ENCODE results near the gene PRSS48.
"Not testable (repeated sequence)": the region's sequence is repeated elsewhere in the genome, so short reads cannot be mapped to it uniquely, and the experiment has no call there.

The PRSS48 gene

DNA sequence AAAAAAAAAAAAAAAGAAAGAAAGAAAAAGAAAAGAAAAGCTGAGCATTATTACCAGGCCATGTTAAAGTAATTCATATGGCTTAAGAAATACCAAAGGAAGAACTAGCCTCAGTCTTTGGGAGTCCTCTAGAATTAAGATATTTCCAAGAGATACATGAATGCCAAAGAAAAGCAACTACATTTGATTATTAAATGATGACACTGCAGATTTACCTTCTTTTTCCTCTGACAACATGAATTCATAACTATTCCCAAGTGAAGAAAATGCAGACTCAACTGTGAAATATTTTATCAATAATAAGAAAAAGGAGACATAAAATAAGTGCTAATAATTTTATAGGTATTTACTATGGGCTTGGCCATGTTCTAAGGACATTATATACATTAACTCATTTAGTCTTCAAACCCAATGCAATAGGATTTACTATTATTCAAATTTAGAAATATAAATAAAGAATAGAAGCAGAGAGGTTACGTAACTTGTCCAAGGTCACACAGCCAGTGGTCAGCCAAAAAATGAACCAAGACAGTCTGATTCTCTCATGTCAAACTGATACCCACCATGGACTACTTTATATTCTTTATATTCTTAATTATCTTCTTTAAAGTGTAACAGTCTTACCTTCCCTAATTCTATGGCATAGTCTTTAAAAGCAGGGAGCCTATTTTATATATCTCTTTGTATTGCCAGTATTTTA, 41.5 kb downstream of the PRSS48 start:
- no peak for DNase-seq (ENCODE audit: low read depth)

DNA sequence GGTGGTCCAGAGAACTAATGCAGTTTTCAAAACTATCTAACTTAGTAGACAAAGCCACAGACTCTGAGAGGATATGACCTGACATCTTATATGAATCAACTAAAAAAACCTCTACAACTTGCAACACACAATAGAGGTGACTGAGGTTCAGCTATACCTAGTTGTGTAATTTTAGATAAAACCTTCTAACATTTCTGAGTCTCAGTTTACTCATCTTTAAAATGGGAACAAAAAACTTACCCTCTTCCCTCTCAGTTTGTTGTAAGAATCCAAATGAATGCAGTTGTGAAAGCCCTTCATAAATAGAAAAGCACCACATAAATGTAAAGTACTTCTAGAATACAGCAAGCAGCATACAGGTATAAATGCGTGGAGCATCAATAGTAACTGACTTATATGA, 42.5 kb downstream of the PRSS48 start:
- no peak for DNase-seq (ENCODE audit: low read depth)

DNA sequence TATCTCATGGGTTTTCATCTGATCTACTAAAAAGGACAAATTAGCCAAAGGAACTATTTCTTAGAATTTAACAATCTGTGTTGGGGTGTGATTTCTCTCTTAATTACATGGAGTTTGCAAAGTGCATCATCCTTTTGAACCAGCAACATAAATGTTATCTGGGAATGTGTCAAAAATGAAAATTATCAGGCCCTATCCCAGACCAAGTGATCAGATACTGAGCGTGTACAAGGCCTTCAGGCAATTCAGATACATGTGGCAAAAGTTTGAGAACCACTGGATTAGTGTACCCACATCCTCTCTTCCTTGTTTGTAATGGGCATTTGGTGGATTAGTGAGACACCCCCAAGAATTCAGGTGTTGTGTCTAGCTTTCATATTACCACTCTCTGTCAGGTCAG, 44.6 kb downstream of the PRSS48 start:
- DNase-seq (ENCODE audit: low read depth) = no peak

DNA sequence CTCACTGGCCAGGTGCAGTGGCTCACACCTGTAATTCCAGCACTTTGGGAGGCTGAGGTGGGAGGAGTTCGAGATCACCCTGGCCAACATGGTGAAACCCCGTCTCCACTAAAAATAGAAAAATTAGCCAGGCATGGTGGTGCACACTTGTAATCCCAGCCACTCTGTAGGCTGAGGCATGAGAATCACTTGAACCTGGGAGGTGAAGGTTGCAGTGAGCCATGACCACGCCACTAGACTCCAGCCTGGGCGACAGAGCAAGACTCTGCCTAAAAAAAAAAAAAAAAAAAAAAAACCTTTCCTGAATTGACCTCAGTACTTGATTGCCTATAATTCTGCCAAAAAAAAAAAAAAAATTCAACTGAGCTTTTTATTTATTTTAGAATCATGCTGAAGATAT, 45.2 kb downstream of the PRSS48 start:
- DNase-seq (ENCODE audit: low read depth) = not testable (repeated sequence)

DNA sequence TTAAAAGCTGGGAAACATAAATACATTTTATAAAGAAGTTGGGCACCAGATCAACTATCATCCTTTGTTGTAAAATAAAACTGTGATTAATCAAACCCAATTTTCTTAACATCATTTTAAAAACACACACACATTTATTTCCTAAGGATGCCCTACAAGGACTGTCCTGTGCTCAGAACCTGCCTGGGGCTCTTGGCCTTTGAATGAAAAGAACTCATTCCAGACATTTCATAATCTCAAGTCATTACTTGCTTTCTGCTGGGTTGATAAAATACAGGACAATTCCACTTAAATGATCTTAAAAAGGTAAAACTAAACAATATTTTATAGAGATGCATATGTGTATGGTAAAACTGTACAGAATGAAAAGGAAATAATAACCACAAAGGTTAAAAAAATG, 45.6 kb downstream of the PRSS48 start:
- DNase-seq (ENCODE audit: low read depth) = no peak

DNA sequence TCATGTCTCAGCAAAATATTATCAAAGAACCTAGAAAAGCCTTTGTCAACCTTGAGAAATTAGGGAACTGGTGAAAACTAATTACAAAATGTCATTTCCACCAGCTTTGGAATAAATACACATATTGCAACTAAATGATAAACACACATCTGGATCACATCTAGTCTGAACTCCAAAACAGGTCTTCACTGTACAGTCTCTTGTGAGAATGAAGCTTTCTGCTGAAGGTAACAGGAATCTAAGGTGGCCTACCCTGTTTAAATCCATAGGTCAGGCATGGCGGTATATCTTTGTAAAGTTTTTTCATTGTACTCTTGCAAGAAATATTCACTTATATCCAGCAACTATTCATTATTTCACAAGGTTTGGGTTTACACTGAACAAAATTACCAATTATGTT, 46.7 kb downstream of the PRSS48 start:
- DNase-seq (ENCODE audit: low read depth) = no peak

DNA sequence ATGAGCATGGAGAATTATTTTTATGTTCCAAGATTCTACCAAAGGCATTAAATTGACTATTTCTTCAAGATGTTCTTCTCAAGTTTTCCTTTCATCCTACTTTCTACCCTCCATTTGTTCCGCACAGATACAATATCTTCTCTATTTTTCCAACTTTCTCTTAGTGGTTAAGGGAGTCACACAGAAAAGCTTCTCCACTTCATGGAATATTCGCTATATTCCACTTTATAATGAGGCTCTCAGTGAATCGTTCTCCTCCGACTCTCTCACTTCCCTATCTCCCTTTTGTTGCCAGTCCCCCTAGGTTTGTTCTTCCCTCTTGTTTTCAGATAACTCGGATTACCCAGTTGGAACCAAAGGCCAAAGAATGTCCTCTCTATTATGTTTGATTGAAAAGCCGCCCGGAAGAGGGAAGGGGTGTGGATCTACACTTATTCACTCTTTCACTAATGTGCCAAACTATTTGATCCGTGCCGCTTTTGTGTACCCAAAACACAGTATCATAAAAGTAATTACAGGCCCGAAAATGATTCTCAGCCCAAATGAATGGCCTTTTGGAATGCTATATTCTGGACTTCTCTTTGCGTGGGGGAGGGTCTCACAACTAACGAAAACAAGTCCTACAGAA, 47.3 kb downstream of the PRSS48 start:
- DNase-seq (ENCODE audit: low read depth) = no peak

DNA sequence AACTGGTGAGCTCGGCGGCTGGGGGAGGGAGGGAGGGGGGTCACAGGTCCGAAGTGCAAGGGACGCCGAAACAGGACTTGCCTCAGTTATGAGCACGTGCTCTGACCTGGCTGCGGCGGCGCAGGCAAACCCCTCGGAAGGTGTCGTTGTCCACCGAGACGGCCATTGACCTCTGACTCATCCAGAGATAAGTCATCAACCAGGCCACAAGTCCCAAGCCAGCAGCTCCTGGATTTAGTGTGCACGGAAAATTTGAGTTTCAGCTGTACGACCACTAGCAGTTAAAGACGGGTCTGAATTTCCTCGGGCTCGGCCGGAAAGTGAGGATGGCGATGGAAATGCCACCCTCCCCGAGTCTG, 47.8 kb downstream of the PRSS48 start:
- DNase-seq (ENCODE audit: low read depth) = no peak

DNA sequence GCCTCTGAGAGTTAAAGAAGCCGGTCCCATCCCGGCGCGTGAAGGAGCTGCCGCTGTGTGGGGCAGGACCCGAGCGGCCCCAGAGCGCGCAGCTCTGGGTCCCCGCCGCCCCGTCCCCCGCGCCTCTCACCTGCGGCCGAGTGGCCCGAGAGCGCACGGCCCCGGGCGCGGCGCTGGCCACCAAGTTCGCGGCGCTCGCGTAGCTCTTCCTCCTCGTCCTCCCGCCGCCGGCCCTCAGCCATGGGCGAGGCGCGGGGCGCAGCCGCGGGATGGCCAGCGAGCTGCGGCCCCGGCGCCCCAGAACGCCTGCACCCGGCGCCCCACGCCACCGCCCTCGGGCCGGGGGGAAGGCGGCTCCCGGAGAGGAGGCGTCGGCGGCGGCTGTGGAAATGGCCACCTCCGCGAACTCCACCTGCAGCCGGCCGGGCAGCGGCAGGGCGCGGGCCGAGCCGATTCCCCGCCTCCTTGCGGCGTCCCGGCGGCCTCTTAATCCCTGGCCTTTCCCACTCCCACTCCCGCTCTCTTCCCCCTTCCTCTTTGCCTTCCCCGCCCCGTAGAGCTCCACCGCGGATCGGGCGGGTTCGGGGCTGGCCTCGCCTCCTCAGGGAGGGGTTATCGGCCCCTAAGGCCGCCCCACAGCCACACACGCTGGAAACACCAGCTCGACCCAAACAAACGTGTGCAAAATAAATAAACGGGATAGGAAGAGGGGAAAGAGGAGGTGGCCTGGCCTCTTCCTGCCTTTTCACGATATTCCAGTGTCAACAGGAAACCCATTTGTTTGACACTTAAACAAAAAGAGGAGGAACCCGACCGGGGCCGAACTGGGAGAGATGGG, 48.4 kb downstream of the PRSS48 start, which contains the start of gene SH3D19:
TSS of gene SH3D19 (minus strand) at position 495 of the 838 bp plus-strand sequence. CDS start at position 242, 253 bp downstream.
- DNase-seq (ENCODE audit: low read depth) = no peak

DNA sequence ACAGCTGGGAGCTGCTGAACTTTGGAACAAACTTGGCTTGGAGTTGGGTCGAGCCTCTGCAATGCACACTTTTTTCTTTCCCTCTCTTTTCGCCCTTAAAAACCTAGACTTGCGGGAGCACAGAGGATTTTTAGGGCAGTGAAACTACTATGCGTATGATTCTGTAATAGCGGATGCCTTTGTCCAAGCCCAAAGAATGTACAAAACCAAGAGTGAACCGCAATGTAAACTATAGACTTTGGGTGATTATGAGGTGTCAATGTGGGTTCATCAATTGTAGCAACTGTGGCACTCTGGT, 48.9 kb downstream of the PRSS48 start:
- no peak for DNase-seq (ENCODE audit: low read depth)

DNA sequence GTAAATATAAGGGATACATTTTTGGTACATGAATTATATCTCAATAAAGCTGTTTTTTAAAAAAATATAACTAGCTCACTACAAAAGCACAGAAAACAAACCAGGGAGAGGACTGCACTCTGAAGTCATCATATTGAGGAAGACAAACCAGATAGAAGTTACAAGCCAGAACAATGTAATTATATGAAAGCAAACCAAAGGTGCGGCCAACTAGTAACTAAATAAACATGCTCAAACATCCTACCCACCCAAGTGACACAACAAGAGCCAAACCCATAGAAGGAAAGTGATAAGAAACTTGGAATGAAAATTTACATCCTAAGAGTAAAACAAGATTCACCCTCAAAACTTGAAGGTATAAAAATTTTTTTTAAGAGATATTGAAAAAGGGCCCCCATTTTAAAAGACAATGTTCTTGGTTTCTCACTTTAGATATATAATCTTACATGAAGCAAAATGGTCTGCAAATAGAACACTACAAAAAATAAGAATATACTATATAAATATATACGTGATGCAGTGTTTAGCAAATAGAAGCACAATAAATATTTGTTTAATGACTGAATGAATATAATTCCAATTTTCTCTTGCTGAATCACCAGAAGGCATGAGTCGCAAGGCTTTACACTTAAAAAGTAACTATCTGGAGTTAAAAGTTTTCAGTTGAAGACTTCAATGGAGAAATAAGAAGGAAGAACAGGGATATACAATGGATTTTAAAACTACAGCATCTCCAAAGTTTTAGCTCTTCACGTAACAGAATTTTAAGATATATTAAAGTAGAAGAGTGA, 52.5 kb downstream of the PRSS48 start:
- DNase-seq (ENCODE audit: low read depth) = no peak

DNA sequence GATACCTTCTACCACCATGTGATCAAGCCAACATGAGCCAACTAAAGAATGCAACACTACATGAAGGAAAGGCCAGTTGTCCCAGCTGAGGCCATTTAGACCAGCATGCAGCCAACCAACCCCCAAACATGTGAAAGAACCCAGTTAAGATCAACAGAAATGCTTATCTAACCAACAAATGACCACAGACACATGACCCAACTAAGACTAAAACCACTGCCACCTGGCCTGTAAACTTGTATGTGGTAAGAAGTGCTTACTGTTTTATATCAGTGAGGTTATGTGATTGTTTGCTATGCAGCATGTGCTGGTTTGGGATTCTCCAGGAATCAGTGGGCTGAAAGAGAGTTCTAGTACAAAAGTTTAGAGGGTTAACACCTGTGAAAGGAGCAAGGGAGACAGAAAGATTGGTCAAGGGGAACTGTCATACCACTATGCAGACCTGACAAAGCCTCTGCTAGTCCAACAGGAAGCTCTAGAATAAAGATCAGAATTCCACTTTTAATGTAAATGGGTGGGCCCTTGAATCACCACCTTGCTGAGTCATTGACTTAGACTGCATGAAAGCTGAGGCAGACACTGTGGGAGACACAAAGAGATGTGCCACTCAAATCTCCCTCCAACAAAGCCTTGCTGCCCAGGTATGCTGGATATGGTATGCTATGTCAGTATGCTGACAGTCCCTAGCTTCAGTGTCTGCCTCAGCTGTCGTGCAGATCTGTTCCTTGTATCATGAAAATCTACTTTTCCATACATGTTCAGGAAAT, 54.5 kb downstream of the PRSS48 start:
- no peak for DNase-seq (ENCODE audit: low read depth)

DNA sequence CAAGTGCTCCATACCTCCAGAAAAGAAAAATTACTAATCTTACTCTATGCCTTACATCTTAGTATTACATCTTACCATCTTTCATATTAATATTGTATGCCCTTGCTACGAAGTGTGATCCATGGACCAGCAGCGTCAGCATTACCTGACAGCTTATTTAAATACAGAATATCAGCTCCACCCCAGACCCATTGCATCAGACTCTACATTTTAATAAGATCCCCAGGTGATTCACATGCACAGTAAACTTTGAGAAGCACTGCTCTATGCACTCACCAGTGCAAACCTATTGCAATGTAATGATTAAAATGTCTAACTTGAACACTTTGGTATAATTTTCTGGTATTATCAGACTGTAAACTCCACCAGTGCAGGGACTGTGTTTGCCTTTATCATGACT, 62.5 kb downstream of the PRSS48 start:
- DNase-seq (ENCODE audit: low read depth) = no peak

DNA sequence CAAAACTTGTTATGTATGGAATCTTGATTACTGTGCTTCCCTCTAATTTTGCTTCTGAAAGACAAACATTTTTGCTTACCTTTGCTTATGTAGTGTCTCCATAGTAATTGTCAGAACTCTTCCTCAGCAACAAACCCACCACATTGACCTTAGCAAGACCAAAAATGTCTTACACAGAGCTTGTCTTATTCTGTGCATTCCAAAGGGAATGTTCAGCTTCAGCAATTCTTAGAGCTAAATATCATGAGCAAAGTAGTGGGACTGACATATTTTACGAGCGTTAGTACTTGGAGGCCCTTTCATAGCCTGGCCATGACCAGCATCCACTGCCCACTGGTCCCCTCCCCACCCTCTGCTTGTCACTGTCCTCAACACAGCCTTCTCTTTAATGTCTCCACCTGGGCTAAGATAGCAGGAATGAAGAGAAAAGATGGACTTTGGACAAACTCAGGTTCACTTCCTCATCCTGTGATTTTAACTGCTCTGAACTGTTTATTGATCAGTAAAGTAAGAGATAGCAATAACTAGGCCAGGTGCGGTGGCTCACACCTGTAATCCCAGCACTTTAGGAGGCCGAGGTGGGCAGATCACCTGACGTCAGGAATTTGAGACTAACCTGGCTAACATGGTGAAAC, 63.9 kb downstream of the PRSS48 start:
- no peak for DNase-seq (ENCODE audit: low read depth)

Measured in stimulated activated CD8-positive, alpha-beta memory T cell treated with anti-CD3 and anti-CD28 coated beads, Interleukin-15, amount 100 ng/mL, for 24 hours (primary cell).